Peyer's patch (tissue), 4 donors: ENCODE data around the gene SFTPA2.

ENCODE experiments used
- CTCF ChIP-seq, 6 experiments: fragments of 450-650 bp in 4 of 6; fragments of 200-600 bp in 2 of 6; sonication (generic) in 1 of 6; IDR thresholded peaks; one replicate each; pipeline ENCODE4 v1.5.1; 2017 to 2019; ENCODE audit warnings: antibody characterized with exemption in 6 of 6, mild to moderate bottlenecking in 3 of 6, moderate library complexity in 1 of 6
- POLR2A ChIP-seq, 2 donors: fragments of 450-650 bp; IDR thresholded peaks; one replicate each; pipeline ENCODE4 v1.5.1; 2017; ENCODE audit warnings: antibody characterized with exemption in 2 of 2, mild to moderate bottlenecking in 2 of 2, moderate library complexity in 2 of 2

- TF ChIP-seq CTCF (IDR thresholded peaks at IDR 0.05) (peak; percentile 18 to 73 (median 64)), POLR2A (IDR thresholded peaks at IDR 0.05) (no peak)
Observed at GRCh38 chr10:79562135-79562756, 2.0 kb upstream of the SFTPA2 start.
